Measurements from ENCODE around the gene GALR2.
"Not testable (repeated sequence)": the region's sequence is repeated elsewhere in the genome, so short reads cannot be mapped to it uniquely, and the experiment has no call there.

Gene GALR2, protein sequence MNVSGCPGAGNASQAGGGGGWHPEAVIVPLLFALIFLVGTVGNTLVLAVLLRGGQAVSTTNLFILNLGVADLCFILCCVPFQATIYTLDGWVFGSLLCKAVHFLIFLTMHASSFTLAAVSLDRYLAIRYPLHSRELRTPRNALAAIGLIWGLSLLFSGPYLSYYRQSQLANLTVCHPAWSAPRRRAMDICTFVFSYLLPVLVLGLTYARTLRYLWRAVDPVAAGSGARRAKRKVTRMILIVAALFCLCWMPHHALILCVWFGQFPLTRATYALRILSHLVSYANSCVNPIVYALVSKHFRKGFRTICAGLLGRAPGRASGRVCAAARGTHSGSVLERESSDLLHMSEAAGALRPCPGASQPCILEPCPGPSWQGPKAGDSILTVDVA

DNA sequence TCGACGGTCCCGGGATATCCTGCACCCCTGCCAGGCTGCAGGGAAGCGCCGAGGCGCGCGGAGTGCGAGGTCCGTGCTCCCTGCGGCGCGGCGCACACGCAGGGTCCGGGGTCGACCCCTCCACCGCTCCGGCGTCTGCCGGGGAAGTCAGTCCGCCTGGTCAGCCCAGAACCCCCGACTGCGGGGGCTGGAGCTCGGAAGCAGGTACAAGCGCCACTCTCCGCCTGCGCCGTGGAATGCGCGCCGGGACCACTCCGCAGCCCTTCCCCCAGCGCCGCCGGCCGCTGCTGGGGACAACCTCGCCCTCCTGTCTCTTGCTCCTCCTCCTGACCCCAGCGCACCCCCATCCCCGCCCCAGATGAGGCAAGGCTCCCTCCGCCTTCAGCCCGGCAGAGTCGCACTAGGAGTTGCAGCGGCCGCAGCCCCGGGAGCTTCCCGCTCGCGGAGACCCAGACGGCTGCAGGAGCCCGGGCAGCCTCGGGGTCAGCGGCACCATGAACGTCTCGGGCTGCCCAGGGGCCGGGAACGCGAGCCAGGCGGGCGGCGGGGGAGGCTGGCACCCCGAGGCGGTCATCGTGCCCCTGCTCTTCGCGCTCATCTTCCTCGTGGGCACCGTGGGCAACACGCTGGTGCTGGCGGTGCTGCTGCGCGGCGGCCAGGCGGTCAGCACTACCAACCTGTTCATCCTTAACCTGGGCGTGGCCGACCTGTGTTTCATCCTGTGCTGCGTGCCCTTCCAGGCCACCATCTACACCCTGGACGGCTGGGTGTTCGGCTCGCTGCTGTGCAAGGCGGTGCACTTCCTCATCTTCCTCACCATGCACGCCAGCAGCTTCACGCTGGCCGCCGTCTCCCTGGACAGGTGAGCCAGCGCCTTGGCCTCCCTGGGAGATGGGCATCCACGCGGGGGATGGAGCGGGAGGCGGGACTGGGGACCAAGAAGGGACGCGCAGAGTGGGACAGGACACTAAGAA is at the start of gene GALR2:
TSS of gene GALR2 (plus strand) at position 392 of the 974 bp plus-strand sequence. CDS start at position 495, 103 bp downstream.
- no peak for DNase-seq

DNA sequence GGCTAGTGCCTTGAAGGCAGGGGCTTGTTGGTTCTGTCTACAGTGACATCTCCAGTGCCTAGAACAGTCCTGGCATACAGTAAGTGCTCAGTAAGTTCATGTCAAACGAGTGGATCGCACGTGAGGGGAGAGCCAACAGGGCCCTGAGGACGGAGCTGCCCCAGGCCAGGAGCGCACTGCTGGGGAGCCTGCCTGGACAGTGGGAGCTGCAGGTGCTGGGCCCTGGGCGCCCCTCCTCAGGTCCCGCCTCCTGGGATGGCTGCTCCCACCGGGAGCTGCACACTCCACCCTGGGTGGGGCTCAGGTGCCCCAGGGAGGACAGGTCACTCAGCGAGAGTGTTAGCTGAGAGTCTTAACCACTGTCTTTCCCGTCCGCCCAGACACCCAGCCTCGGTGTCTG is 49.3 kb upstream of the GALR2 start:
- no peak for DNase-seq

DNA sequence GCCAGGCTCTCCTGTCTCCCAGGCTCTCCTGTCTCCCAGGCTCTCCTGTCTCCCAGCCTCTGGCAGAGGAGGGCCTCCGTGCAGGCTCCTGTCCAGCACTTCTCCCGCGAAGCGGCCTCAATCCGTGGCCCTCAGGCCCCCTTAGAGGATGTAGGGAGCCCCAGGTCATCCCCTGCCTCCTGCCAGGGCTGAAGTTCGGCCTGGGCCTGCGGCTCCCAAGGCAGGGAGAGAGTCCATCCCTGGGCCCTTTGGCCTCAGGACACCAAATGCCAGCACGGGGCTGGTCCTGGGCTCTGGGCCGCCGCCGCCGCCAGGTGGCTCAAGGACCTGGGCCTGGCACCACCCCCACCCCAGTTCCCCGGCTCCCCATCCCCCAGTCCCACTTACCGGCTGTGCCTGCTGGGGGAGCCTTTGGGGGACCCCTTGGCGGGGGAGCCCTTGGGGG is 47.8 kb upstream of the GALR2 start:
- no peak for DNase-seq

DNA sequence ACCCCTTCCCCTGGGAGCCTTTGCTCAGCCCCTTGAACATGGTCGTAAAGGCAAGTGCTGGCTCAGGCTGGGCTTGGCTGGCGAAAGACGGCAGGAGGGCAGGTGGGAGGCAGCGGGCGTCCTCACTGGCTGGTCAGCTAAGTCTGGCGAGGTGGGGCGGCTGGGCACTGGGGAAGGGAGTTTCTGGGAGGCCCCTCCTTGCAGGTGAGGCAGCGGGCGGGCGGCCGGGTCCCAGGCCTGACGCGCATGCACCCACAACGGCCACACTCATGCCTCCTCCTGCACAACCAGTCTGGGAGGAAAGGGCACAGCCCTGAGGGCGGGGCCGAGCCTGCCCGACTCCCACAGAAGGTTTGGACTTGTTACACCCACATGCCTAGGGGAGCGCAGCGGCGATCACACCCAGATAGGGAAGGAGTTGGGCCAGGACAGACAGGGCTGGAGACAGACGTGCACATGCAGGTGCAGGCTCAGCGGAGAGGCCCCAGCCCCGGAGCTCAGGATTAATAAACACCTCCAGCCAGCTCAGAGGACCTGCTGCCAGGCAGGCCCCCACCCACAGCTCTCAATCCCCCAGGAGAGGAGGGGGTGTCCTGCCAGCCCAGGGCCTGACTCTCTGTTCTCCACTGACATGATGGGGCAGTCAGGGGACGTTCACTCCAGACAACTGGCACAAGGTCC is 47.3 kb upstream of the GALR2 start, which contains the start of gene EVPL:
TSS of gene EVPL (minus strand) at position 148 of the 681 bp plus-strand sequence. CDS start at position 40, 108 bp downstream.
- no peak for DNase-seq

DNA sequence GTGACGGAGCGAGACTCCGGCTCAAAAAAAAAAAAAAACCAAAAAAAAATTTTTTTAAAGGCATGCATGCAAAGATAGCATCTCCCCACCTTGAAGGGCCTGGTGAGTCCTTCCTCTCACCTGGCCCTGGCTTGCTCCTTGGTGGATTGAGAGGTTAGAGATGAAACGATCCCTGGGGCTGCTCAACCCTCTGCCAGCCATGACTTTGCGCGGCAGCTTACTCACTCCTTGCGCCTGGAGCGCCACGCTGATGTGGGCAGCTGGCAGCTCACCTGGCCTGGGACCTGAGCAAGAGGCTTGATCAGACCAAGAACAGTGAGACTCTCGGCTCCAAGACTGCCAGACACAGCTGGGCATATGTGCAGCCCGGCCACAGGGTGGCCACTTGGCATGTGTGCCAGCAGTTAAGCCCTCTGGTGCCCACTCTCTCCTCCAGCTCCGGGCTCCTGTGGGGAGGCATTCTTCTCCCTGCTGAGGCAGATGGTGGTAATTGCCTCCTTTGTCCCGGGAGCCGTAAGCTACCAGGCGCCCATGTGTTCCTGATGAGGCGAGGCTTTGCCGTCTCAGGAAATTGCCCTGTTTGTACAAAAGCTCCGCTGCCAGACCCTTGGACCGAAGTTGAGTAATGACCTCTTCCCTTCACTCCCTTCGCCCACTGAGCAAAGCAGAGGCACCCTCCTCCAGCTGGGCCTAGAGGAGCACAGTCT is 42.4 kb upstream of the GALR2 start:
- DNase-seq = peak in 1 of 51 donors; percentile 2

DNA sequence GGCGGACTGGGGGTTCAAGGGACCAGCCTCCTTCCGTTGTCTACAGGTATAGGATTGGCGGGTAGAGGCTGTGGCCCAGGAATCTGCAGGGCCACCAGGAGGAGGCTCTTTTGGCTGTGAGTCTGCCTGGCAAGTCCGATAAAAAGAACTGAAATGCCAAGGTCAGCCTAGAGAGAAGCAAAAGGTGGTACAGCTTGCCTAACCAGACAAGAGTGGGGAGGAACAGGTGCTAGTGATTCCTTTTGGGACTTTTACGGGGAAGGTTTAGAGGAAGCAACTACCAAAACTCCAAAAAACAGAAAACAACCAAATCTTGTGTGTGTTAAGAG is 41.8 kb upstream of the GALR2 start:
- DNase-seq = no peak

DNA sequence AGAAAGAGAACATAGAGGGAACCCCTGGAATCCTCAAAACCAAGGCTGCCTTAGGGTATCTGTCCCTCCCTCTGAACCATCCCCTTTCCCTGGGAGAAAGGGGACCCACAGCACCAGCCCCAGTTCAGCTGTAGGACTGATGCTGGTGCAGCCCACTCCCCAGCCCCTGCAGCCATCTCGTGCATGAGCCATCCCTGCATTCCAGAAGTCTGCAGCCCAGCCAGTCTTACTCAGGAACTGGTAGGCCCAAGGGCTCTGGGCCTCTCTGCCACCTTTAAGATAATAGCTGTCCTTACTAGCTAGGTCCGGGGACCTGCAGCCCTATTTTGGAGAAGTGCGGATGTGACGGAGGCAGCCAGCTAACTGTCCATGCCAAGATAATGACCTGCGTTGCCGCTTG is 41.4 kb upstream of the GALR2 start:
- DNase-seq = no peak

DNA sequence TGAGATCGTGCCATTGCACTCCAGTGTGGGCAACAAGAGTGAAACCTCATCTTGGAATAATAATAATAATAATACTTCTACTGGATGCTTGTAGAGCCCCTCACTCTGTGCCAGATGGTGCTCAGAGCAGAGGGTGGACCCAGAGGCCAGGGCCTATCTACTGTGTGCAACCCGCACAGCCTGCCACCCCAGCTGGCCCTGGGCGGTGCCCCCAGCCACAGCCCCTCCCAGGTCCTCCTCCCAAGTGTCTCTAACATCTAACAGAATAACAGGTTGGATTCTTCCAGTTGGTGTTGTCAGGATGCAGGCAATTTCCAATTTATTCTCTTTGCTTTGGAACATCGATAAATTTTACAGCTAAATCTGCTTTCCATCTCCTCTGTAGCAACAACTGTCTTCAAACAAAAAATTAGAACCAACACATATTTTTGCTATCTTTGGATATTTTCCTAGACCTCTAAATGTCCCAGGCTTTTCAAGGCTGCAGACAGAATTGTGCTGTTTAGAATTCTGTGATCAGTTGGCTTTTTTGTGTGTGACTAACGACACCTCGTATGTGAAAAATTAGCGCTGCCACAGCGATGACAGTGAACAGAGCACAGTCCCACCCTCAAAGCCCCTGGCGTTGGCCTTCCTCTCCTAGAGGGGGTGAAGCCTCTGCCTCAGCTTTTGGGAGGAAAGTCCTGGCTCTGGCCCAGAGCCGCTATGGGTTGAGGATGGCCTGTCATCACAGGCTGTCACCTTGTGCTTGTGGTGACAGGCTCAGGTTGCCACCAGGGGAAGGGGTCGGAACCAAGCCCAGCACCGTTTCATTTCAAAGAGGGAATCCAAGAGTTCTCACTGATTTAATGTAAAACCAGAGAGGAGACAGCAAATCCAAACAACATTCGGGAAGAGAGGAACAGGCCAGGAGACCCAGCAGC is 39.9 kb upstream of the GALR2 start:
- DNase-seq = no peak

DNA sequence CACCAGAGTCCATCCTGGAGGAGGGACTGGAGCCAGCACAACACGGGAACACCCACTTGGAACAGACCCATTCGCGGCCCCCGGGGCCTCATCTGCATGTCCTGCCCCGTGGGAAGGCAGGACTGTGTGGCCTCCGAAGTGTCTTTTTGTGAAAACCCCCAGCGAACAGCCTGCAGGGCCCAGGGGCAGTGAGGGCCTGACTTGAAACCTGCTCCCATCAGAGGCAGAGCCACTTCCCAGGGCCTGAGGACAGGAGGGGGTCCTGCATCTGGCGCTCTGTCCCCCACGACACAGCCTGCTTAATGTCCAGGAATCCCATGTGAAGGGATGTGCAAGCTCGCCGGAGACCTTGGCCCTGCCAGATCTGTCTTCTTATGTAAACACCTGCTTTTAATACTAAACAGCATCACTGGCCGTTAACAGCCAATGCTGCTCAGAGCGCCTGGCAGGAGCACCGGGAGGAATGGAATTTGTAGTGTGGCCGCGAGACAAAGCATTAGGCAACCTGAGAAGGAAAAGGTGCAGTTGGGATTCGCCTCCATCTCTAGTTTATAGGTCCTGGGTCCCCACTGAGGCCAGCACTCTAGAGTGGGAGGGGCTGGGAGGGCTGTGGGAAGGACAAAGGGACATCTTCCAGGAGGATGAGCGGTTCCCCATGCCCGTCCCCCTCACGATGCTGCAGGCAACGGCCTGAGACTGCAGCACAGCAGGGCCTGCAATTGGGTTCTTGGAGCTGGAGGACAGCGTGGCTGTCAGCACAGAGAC is 37.9 kb upstream of the GALR2 start:
- peak in 1 of 51 donors; percentile 9 for DNase-seq

DNA sequence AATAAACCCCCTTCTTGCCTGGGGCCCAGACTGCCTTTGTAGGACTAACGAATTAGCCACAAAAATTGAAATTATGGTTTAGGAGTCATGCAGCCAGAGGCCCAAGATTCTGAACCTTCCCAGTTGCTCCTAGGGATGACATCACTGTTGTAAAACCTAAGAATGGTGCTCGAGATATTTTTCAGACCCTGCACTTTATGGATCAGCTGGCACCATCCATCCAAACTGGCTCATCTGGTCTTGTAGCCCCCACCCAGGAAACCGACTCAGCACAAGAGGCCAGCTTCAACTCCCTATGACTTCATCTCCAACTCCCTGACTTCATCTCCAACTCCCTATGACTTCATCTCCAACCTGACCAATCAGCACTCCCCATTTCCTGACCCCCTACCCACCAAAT is 36.5 kb upstream of the GALR2 start:
- DNase-seq = no peak

DNA sequence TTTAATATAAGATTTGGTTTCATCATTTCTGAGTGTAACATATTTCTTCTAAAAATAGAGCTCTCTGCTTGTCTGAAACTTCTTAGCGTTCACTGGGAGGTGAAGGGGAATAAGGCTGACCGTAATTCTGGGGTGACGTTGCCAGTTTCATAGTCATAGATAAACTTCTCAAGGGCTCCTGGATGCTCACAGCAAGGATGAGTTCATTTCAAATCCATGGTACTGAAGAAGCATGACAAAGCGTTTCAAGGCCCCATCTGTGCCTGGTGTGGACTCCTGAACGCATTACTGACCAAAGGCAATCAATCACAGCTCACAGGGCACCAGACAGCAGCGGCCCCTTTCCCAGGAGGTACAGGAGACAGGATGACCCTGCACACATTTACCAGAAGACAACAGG is 35.5 kb upstream of the GALR2 start:
- DNase-seq = no peak

DNA sequence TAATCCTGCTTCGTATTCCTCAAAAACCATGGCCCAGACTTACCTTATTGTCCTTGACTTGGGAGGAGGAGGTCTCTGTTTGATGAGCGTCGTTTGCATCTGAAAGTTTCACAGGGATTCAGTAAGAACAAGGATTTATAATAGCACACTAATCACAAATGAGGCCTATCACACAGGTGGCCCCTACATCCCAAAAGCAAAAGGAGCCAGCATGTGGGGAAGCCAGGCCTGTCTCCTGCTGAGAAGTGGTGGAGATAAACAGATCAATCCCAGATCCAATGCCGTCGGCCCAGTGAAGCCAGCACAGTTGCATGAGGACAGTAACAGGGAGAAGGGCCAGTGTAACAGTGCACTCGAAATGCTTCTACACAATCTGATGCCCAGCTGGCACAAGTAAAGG is 34.2 kb upstream of the GALR2 start:
- no peak for DNase-seq

DNA sequence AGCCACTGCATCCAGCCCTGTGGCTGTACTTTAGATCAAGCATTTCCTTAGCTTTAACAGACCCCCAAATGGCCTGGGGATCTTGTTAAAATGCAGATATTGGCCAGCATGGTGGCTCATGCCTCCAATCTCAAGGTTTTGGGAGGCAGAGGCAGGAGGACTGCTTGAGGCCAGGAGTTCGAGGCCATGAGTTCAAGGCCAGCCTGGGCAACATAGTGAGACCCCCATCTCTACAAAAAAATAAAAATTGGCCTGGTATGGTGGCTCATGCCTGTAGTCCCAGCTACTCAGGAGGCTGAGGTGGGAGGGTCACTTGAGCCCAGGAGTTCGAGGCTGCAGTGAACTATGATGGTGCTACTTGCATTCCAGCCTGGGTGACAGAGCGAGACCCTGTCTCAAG is 31.7 kb upstream of the GALR2 start:
- DNase-seq = not testable (repeated sequence)

DNA sequence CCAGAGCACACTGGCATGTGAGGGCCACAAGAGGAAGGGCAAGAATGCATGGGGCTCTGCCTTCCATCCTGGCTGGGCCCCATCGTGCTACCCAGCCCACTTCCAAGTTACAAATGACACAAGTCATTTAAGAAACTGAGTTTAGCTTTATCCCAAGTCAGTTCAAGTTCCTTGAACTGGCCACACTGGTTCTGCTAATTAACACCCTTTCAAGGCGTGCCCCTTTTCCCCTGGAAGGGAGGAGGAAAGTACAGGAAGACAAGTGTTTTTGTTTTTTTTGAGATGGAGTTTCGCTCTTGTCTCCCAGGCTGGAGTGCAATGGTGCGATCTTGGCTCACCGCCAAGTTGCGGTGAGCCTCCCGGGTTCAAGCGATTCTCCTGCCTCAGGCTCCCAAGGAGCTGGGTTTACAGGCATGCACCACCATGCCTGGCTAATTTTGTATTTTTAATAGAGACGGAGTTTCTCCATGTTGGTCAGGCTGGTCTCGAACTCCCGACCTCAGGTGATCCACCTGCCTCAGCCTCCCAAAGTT is 30.0 kb upstream of the GALR2 start:
- DNase-seq = not testable (repeated sequence)

DNA sequence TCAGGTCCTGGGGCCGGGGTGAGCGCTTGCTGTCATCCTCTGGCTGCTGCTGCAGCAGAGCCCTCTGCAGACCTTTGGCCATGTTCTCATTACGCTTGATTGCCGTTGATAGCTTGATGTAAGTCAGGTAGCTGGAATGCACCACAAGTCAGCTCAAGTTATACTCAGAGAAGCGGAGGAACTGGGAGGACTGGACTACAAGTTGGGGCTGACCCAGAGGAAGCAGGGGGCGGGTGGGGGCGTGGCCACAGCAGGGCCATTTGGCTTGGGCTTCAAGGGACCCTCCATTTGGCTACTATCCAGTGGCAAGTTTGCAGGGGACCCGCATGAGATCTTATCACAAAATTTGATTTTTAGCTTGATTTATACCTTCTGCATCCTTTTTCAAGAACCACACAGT is 28.5 kb upstream of the GALR2 start:
- no peak for DNase-seq

DNA sequence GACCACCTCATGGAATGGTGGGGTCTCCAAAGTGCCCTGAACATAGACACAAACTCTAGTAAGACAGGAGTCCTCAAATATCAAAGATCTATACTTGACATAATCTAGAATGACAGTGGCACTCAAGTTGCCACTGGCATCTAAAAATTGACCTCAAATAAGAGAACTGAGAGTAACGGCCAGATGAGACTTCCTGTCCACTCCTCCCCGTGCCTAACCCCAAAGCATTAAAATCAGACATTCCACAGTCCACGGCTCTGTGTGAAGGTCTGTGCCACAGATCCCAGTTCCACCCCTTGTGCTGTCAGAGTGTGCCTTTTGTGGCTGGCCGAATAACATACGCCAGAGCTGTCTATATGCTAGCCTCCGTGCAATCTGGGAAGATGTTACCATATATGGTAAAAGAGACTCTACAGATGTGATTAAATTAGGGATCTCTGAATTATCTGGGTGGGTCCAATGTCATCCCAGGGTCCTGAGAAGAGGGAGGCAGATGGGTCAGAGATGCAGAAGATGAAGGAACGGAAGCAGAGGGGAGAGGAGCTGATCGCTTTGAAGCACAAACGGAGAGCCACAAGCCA is 26.5 kb upstream of the GALR2 start:
- DNase-seq = no peak

DNA sequence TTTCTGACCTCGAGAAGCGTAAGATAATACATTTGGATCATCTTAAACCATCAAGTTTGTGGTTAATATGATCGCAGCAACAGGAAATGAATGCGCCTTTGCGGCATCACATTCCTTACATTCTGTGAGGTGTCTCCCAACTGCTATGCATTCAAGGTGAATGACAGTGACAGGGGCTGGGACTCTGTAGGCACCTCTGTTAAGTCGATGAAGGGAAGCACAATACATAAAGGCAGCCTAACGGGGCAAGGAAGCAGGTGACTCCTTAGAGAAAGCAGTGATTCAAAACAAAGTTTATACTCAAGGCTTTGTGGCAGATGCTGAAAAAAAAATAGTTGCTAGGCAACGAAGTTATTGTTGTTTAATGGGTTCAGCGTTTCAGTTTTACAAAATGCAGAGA is 25.9 kb upstream of the GALR2 start:
- DNase-seq = no peak

DNA sequence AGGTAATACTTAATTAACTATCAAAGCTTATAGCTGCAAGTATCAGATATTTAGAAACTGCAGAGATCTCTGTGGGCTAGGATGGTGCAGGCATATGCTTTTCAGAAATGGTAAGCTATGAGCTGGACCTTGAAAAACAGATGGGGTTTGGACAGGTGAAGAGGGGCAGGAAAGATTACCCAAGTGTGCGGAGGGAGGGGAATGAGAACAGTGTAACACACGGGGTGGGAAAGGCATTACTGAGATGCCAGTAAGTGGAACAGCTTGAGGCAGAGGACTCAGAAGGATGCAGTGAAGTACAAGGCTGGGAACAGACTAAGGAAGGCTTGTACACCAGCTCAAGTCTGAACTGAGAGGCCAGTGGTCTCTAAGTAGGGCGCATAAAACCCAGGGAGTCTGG is 25.3 kb upstream of the GALR2 start:
- DNase-seq = no peak

Data from hypothalamus (tissue), 51 donors.